H9 (cell line): ENCODE data around the gene BRD7. TPM values are rescaled to one million over a fixed set of nuclear protein-coding genes. Genes with fewer than 3 reads are reported as not detected.

Experiments
- DNase-seq: peaks from one replicate; pipeline ENCODE4 v3.0.0-alpha.2; 2017
- H2AFZ ChIP-seq: one replicate; pipeline ENCODE4 v1.6.1; 2013; ENCODE audit warnings: mild to moderate bottlenecking, low read length, control low read depth, moderate library complexity
- H2AK5ac ChIP-seq: 2 replicates; pipeline ENCODE4 v1.6.1; 2013; ENCODE audit warnings: low read length, control low read depth, mixed read lengths; ENCODE audit not compliant: insufficient read length
- H2BK120ac ChIP-seq: one replicate; pipeline ENCODE4 v1.6.1; 2013; ENCODE audit warnings: low read depth, mild to moderate bottlenecking, low read length, control low read depth, inconsistent platforms; ENCODE audit not compliant: poor library complexity, severe bottlenecking
- H2BK12ac ChIP-seq: 2 replicates; pipeline ENCODE4 v1.6.1; 2013; ENCODE audit warnings: low read length, control low read depth, mixed read lengths, low read depth; ENCODE audit not compliant: insufficient read length
- H2BK15ac ChIP-seq: 2 replicates; pipeline ENCODE4 v1.6.1; 2013; ENCODE audit warnings: low read depth, low read length, control low read depth
- H2BK20ac ChIP-seq: one replicate; pipeline ENCODE4 v1.6.1; 2013; ENCODE audit warnings: low read depth, mild to moderate bottlenecking, low read length, control low read depth, inconsistent platforms; ENCODE audit not compliant: poor library complexity, severe bottlenecking
- H2BK5ac ChIP-seq: 2 replicates; pipeline ENCODE4 v1.6.1; 2013; ENCODE audit warnings: low read length, control low read depth, mixed read lengths; ENCODE audit not compliant: insufficient read length
- H3K14ac ChIP-seq: 2 replicates; pipeline ENCODE4 v1.6.1; 2013; ENCODE audit warnings: low read length, control low read depth; ENCODE audit not compliant: insufficient read depth
- H3K18ac ChIP-seq: 2 replicates; pipeline ENCODE4 v1.6.1; 2013; ENCODE audit warnings: low read depth, mild to moderate bottlenecking, mixed read lengths, low read length, control low read depth; ENCODE audit not compliant: insufficient read length
- H3K23ac ChIP-seq: 2 replicates; pipeline ENCODE4 v1.6.1; 2013; ENCODE audit warnings: low read length, control low read depth, mixed read lengths, low read depth; ENCODE audit not compliant: insufficient read length
- H3K23me2 ChIP-seq: 2 replicates; pipeline ENCODE4 v1.6.1; 2013; ENCODE audit warnings: low read depth, mild to moderate bottlenecking, mixed read lengths, low read length, control low read depth; ENCODE audit not compliant: insufficient read length, poor library complexity, severe bottlenecking
- H3K27ac ChIP-seq: 2 replicates; pipeline ENCODE4 v1.5.1; 2013; ENCODE audit warnings: low read length, control low read depth, mixed read lengths, low read depth; ENCODE audit not compliant: insufficient read length
- H3K27me3 ChIP-seq: 2 replicates; pipeline ENCODE4 v1.6.1; 2013; ENCODE audit warnings: low read length, control low read depth, inconsistent platforms; ENCODE audit not compliant: insufficient read depth
- H3K4ac ChIP-seq: 2 replicates; pipeline ENCODE4 v1.6.1; 2013; ENCODE audit warnings: low read depth, mild to moderate bottlenecking, control low read depth, inconsistent platforms, low read length, moderate library complexity
- H3K4me1 ChIP-seq: 2 replicates; pipeline ENCODE4 v1.6.1; 2013; ENCODE audit warnings: low read length, control low read depth, inconsistent platforms; ENCODE audit not compliant: insufficient read depth
- H3K4me2 ChIP-seq: 2 replicates; pipeline ENCODE4 v1.6.1; 2013; ENCODE audit warnings: low read length, control low read depth, mixed read lengths; ENCODE audit not compliant: insufficient read length, insufficient read depth
- H3K56ac ChIP-seq: 2 replicates; pipeline ENCODE4 v1.6.1; 2013; ENCODE audit warnings: low read depth, mild to moderate bottlenecking, mixed read lengths, low read length, control low read depth; ENCODE audit not compliant: insufficient read length
- H3K79me1 ChIP-seq: 2 replicates; pipeline ENCODE4 v1.6.1; 2013; ENCODE audit warnings: low read depth, mild to moderate bottlenecking, moderate library complexity, low read length, control low read depth, inconsistent platforms; ENCODE audit not compliant: insufficient read depth, poor library complexity, severe bottlenecking
- H3K79me2 ChIP-seq: 2 replicates; pipeline ENCODE4 v1.6.1; 2013; ENCODE audit warnings: low read length, control low read depth, inconsistent platforms; ENCODE audit not compliant: insufficient read depth
- H3K9ac ChIP-seq: 2 replicates; pipeline ENCODE4 v1.6.1; 2013; ENCODE audit warnings: low read length, control low read depth, mixed read lengths; ENCODE audit not compliant: insufficient read length; ENCODE audit errors: extremely low read depth
- H3K9me3 ChIP-seq: one replicate; pipeline ENCODE4 v1.6.1; 2013; ENCODE audit warnings: low read depth, low read length, inconsistent platforms; ENCODE audit not compliant: control insufficient read depth
- H3T11ph ChIP-seq: one replicate; pipeline ENCODE4 v1.6.1; 2013; ENCODE audit warnings: mild to moderate bottlenecking, low read length, control low read depth, inconsistent platforms
- H4K20me1 ChIP-seq: one replicate; pipeline ENCODE4 v1.6.1; 2013; ENCODE audit not compliant: control insufficient read depth, insufficient read length, insufficient read depth
- H4K5ac ChIP-seq: 2 replicates; pipeline ENCODE4 v1.6.1; 2013; ENCODE audit warnings: low read depth, mild to moderate bottlenecking, mixed read lengths, low read length, control low read depth; ENCODE audit not compliant: insufficient read length
- H4K8ac ChIP-seq: replicated peaks from 2 replicates; pipeline ENCODE4 v1.6.1; 2013; ENCODE audit warnings: low read length, control low read depth, mixed read lengths, low read depth; ENCODE audit not compliant: insufficient read length
- H4K91ac ChIP-seq: 2 replicates; pipeline ENCODE4 v1.6.1; 2013; ENCODE audit warnings: low read depth, mild to moderate bottlenecking, moderate library complexity, mixed read lengths, low read length, control low read depth; ENCODE audit not compliant: insufficient read length
- H3K27ac Mint-ChIP-seq, 3 experiments: 2 replicates in 2 of 3; 3 replicates in 1 of 3; pipeline ENCODE4 v1.8.0; 2020 to 2021; ENCODE audit warnings: mixed read lengths in 3 of 3, mild to moderate bottlenecking in 1 of 3, moderate library complexity in 1 of 3
- H3K27me3 Mint-ChIP-seq: 2 replicates; pipeline ENCODE4 v1.8.0; 2021; ENCODE audit warnings: low read depth, mild to moderate bottlenecking, moderate library complexity, mixed read lengths
- H3K36me3 Mint-ChIP-seq, 3 experiments: 2 replicates in 2 of 3; 3 replicates in 1 of 3; pipeline ENCODE4 v1.8.0; 2020 to 2021; ENCODE audit warnings: low read depth in 3 of 3, mixed read lengths in 3 of 3; ENCODE audit not compliant: insufficient read depth in 1 of 3
- H3K4me1 Mint-ChIP-seq, 2 experiments: 2 replicates each; pipeline ENCODE4 v1.8.0; 2020; ENCODE audit warnings: mixed read lengths in 2 of 2
- H3K4me3 Mint-ChIP-seq, 2 experiments: 2 replicates in 1 of 2; 3 replicates in 1 of 2; pipeline ENCODE4 v1.8.0; 2020 to 2021; ENCODE audit warnings: mild to moderate bottlenecking in 2 of 2, mixed read lengths in 2 of 2, moderate library complexity in 1 of 2
- H3K9me3 Mint-ChIP-seq, 2 experiments: 2 replicates in 1 of 2; 3 replicates in 1 of 2; pipeline ENCODE4 v1.8.0; 2020; ENCODE audit warnings: mild to moderate bottlenecking in 2 of 2, mixed read lengths in 2 of 2, moderate library complexity in 1 of 2
- WGBS: extraction: QIAGEN DNeasy Blood & Tissue Kit; methylation state at CpG from one replicate; pipeline ENCODE4 v1.1.7; 2013; ENCODE audit warnings: missing lambda C conversion rate, low lambda C conversion rate, mixed read lengths; ENCODE audit not compliant: insufficient read length; ENCODE audit errors: extremely low coverage; 5-methylcytosine and 5-hydroxymethylcytosine counted together
- total RNA-seq: library from RNA; stranded (reverse); gene quantifications from 2 replicates; pipeline ENCODE4 v1.2.1, GENCODE V29; 2021
- TF ChIP-seq, protein P1 (sequence below): fragments of 200-600 bp; sonication (generic); conservative IDR thresholded peaks from 3 replicates; pipeline ENCODE4 v1.8.0; 2021; ENCODE audit warnings: antibody characterized with exemption, mild to moderate bottlenecking

The BRD7 gene
- total RNA-seq, 1 experiment from 2014 or later, result 112 TPM

- no peak overlapping the region for H3K27ac Mint-ChIP-seq
Observed at GRCh38 chr16:50276326-50276640, 92.5 kb downstream of the BRD7 start.

More at GRCh38 chr16:50276326-50276640, 92.5 kb downstream of the BRD7 start:
- Histone ChIP-seq H3K23ac (no peak overlapping the region), H3K79me1 (no peaks in the 10 kb centered on the region), H3K18ac (no peak overlapping the region), H2BK5ac (no peak overlapping the region), H2BK15ac (no peak overlapping the region), H2BK12ac (no peak overlapping the region), H3K9ac (no peak overlapping the region), H2BK20ac (no peak overlapping the region), H2BK120ac (no peak overlapping the region), H3K4me2 (no peak overlapping the region), H3K56ac (no peak overlapping the region), H3K27ac (no peak overlapping the region), H4K8ac (no peak overlapping the region), H4K20me1 (no peaks in the 10 kb centered on the region), H2AK5ac (no peak overlapping the region), H3K9me3 (no peaks in the 10 kb centered on the region), H4K91ac (no peak overlapping the region), H3K79me2 (no peaks in the 10 kb centered on the region), H3K4ac (no peak overlapping the region), H3K14ac (no peak overlapping the region), H3K4me1 (0 out of 2 replicates have a peak, but pooled peaks cover 3% of the 10 kb centered on the region), H2AFZ (no peak overlapping the region), H4K5ac (no peak overlapping the region), H3K23me2 (no peaks in the 10 kb centered on the region), H3T11ph (no peak overlapping the region), H3K27me3 (no peaks in the 10 kb centered on the region)
- Mint-ChIP-seq H3K4me1 (peaks cover 16 to 21% of the 10 kb centered on the region in 2 experiments), H3K9me3 (peaks cover 2 to 5% of the 10 kb centered on the region in 2 experiments; a peak in 3 of 5 replicates), H3K4me3 (no peak overlapping the region), H3K36me3 (peaks cover 0 to 9% (median 0%) of the 10 kb centered on the region in 3 experiments; a peak in 3 of 7 replicates), H3K27me3 (no peaks in the 10 kb centered on the region; the same call in 1 of the 2 replicates)
- TF ChIP-seq, protein P1, sequence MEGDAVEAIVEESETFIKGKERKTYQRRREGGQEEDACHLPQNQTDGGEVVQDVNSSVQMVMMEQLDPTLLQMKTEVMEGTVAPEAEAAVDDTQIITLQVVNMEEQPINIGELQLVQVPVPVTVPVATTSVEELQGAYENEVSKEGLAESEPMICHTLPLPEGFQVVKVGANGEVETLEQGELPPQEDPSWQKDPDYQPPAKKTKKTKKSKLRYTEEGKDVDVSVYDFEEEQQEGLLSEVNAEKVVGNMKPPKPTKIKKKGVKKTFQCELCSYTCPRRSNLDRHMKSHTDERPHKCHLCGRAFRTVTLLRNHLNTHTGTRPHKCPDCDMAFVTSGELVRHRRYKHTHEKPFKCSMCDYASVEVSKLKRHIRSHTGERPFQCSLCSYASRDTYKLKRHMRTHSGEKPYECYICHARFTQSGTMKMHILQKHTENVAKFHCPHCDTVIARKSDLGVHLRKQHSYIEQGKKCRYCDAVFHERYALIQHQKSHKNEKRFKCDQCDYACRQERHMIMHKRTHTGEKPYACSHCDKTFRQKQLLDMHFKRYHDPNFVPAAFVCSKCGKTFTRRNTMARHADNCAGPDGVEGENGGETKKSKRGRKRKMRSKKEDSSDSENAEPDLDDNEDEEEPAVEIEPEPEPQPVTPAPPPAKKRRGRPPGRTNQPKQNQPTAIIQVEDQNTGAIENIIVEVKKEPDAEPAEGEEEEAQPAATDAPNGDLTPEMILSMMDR, result no peak
- no CpG with 5 or more reads among the region's 2 CpGs for WGBS
- DNase-seq, result no peak
